CD14-positive monocyte (primary cell): ENCODE data around the gene PRR36. TPM values are rescaled to one million over a fixed set of nuclear protein-coding genes. Genes with fewer than 3 reads are reported as not detected.

Source experiments
- DNase-seq, 3 donors: peaks; one replicate each; pipeline ENCODE4 v3.0.0-alpha.2; 2011 to 2022
- H2AFZ ChIP-seq: 2 replicates; pipeline ENCODE4 v1.6.0; 2012; ENCODE audit warnings: mild to moderate bottlenecking, low read depth, low read length, inconsistent platforms; ENCODE audit not compliant: insufficient read depth, poor library complexity, severe bottlenecking
- H3K27ac ChIP-seq, 2 donors: 1 replicate in 1 of 2; 2 replicates in 1 of 2; pipeline ENCODE4 v1.5.1; 2012 to 2013; ENCODE audit warnings: low read length in 2 of 2, control low read depth in 1 of 2, inconsistent platforms in 1 of 2, low read depth in 1 of 2, mild to moderate bottlenecking in 1 of 2
- H3K27me3 ChIP-seq, 2 donors: one replicate each; pipeline versions ENCODE4 v1.6.0 to v1.6.1; 2011 to 2013; ENCODE audit warnings: low read length in 2 of 2; ENCODE audit not compliant: control insufficient read depth in 2 of 2, insufficient read depth in 2 of 2
- H3K36me3 ChIP-seq, 2 donors: replicated peaks in 1 of 2; 1 replicate in 1 of 2; 2 replicates in 1 of 2; pipeline versions ENCODE4 v1.5.1 to v1.6.1; 2012 to 2013; ENCODE audit warnings: low read length in 2 of 2, control low read depth in 1 of 2, inconsistent platforms in 1 of 2, mild to moderate bottlenecking in 1 of 2; ENCODE audit not compliant: insufficient read depth in 2 of 2, control insufficient read depth in 1 of 2
- H3K4me1 ChIP-seq, 2 donors: 1 replicate in 1 of 2; 2 replicates in 1 of 2; pipeline versions ENCODE4 v1.5.1 to v1.6.1; 2012 to 2013; ENCODE audit warnings: low read length in 2 of 2, control low read depth in 1 of 2, inconsistent platforms in 1 of 2, mild to moderate bottlenecking in 1 of 2, moderate library complexity in 1 of 2; ENCODE audit not compliant: insufficient read depth in 2 of 2, control insufficient read depth in 1 of 2
- H3K4me2 ChIP-seq: replicated peaks from 2 replicates; pipeline ENCODE3; 2012; ENCODE audit warnings: low read length, moderate library complexity, mild to moderate bottlenecking; ENCODE audit not compliant: poor library complexity, severe bottlenecking; ENCODE audit errors: extremely low read depth
- H3K4me3 ChIP-seq, 3 experiments: fragments of 200-600 bp in 1 of 3; sonication (generic) in 1 of 3; replicated peaks in 1 of 3; 1 replicate in 2 of 3; 2 replicates in 1 of 3; pipeline ENCODE4 v1.5.1; 2011 to 2013; ENCODE audit warnings: low read length in 3 of 3, mild to moderate bottlenecking in 3 of 3, control low read depth in 2 of 3, low read depth in 2 of 3, inconsistent platforms in 1 of 3, moderate library complexity in 1 of 3
- H3K79me2 ChIP-seq: 2 replicates; pipeline ENCODE4 v1.6.0; 2012; ENCODE audit warnings: mild to moderate bottlenecking, control low read depth, inconsistent platforms, low read length, moderate library complexity; ENCODE audit not compliant: insufficient read depth
- H3K9ac ChIP-seq: 2 replicates; pipeline ENCODE4 v1.6.0; 2017; ENCODE audit warnings: low read length, mild to moderate bottlenecking; ENCODE audit not compliant: insufficient read depth, poor library complexity, severe bottlenecking
- H3K9me3 ChIP-seq, 2 donors: replicated peaks in 1 of 2; 1 replicate in 1 of 2; 2 replicates in 1 of 2; pipeline versions ENCODE4 v1.5.1 to v1.6.1; 2012 to 2013; ENCODE audit warnings: low read length in 2 of 2, control low read depth in 1 of 2; ENCODE audit not compliant: control insufficient read depth in 1 of 2, insufficient read depth in 1 of 2
- H4K20me1 ChIP-seq: 2 replicates; pipeline ENCODE4 v1.6.0; 2012; ENCODE audit warnings: mild to moderate bottlenecking, low read length, control low read depth, moderate library complexity; ENCODE audit not compliant: insufficient read depth
- H3K27ac Mint-ChIP-seq, 7 donors: one replicate each; pipeline ENCODE4 v1.8.0; 2020; ENCODE audit warnings: mild to moderate bottlenecking in 7 of 7, mixed read lengths in 7 of 7, moderate library complexity in 6 of 7, inconsistent platforms in 2 of 7
- H3K27me3 Mint-ChIP-seq, 3 donors: one replicate each; pipeline ENCODE4 v1.8.0; 2021 to 2022; ENCODE audit warnings: low read depth in 3 of 3, mild to moderate bottlenecking in 3 of 3, mixed read lengths in 3 of 3, moderate library complexity in 3 of 3, inconsistent platforms in 1 of 3
- H3K36me3 Mint-ChIP-seq, 2 donors: one replicate each; pipeline ENCODE4 v1.8.0; 2020; ENCODE audit warnings: mixed read lengths in 2 of 2, inconsistent platforms in 1 of 2, mild to moderate bottlenecking in 1 of 2
- H3K4me1 Mint-ChIP-seq: one replicate; pipeline ENCODE4 v1.8.0; 2020; ENCODE audit warnings: mild to moderate bottlenecking, mixed read lengths
- H3K4me3 Mint-ChIP-seq, 2 donors: one replicate each; pipeline ENCODE4 v1.8.0; 2020; ENCODE audit warnings: mild to moderate bottlenecking in 2 of 2, mixed read lengths in 2 of 2, moderate library complexity in 1 of 2
- H3K9me3 Mint-ChIP-seq, 7 donors: one replicate each; pipeline ENCODE4 v1.8.0; 2020 to 2022; ENCODE audit warnings: mixed read lengths in 7 of 7, mild to moderate bottlenecking in 6 of 7, moderate library complexity in 6 of 7, inconsistent platforms in 2 of 7
- WGBS: methylation state at CpG from one replicate; pipeline ENCODE4 v1.1.5; 2013; ENCODE audit warnings: missing lambda C conversion rate; ENCODE audit not compliant: insufficient coverage; 5-methylcytosine and 5-hydroxymethylcytosine counted together
- intact Hi-C, 2 donors: fragments of 100-400 bp; cut with micrococcal nuclease; formaldehyde crosslinking; loops; one replicate each; pipeline versions ENCODE4 v1.15.0 to v1.15.1; 2023
- polyA plus RNA-seq, 3 donors: library from polyadenylated mRNA; depleted of rRNA in 1 of 3; unstranded in 2 of 3; stranded (reverse) in 1 of 3; fragments of 300-500 nt in 2 of 3; fragments of >200 nt in 1 of 3; fragmentation: Illumina TruSeq in 2 of 3; gene quantifications; 1 replicate in 2 of 3; 2 replicates in 1 of 3; pipeline ENCODE4 v1.2.3, GENCODE V29; 2012 to 2021
- TF ChIP-seq, protein P1 (sequence below): fragments of 200-600 bp; IDR thresholded peaks from one replicate; pipeline ENCODE4 v1.8.0; 2022; ENCODE audit warnings: antibody characterized with exemption, mild to moderate bottlenecking

The PRR36 gene
- polyA plus RNA-seq, 3 donors: not detected

- Histone ChIP-seq H3K4me1 (peaks cover 15 to 22% of the 10 kb centered on the region in 2 donors), H2AFZ (peak within 1 kb of the TSS; percentile 71), H3K4me3 (peak within 1 kb of the TSS; percentile 41 to 68 (median 57)), H3K4me2 (peak within 1 kb of the TSS; percentile 81), H4K20me1 (no peaks in the 10 kb centered on the region), H3K27ac (peak within 1 kb of the TSS; percentile 45 to 49), H3K36me3 (no peaks in the 10 kb centered on the region), H3K9ac (peak within 1 kb of the TSS; percentile 67), H3K27me3 (peaks cover 0 to 4% of the 10 kb centered on the region in 2 donors), H3K79me2 (peaks cover 5% of the 10 kb centered on the region), H3K9me3 (no peaks in the 10 kb centered on the region)
- 0% methylated on average over 35 of the region's 45 CpGs for WGBS
- peak within 1 kb of the TSS; percentile 81 to 84 for H3K4me3 Mint-ChIP-seq
- peaks cover 25% of the 10 kb centered on the region for H3K4me1 Mint-ChIP-seq
- peak within 1 kb of the TSS; percentile 83 to 97 (median 92) for H3K27ac Mint-ChIP-seq
- intact Hi-C loops: no loop called here
- peaks cover 0 to 2% (median 1%) of the 10 kb centered on the region in 7 donors for H3K9me3 Mint-ChIP-seq
- H3K36me3 Mint-ChIP-seq: no peaks in the 10 kb centered on the region
- H3K27me3 Mint-ChIP-seq: peaks cover 28 to 32% (median 28%) of the 10 kb centered on the region in 3 donors
- DNase-seq: peak; percentile 100
- TF ChIP-seq, protein P1, sequence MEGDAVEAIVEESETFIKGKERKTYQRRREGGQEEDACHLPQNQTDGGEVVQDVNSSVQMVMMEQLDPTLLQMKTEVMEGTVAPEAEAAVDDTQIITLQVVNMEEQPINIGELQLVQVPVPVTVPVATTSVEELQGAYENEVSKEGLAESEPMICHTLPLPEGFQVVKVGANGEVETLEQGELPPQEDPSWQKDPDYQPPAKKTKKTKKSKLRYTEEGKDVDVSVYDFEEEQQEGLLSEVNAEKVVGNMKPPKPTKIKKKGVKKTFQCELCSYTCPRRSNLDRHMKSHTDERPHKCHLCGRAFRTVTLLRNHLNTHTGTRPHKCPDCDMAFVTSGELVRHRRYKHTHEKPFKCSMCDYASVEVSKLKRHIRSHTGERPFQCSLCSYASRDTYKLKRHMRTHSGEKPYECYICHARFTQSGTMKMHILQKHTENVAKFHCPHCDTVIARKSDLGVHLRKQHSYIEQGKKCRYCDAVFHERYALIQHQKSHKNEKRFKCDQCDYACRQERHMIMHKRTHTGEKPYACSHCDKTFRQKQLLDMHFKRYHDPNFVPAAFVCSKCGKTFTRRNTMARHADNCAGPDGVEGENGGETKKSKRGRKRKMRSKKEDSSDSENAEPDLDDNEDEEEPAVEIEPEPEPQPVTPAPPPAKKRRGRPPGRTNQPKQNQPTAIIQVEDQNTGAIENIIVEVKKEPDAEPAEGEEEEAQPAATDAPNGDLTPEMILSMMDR: no peak
Measured at GRCh38 chr19:7829561-7830271, 44.5 kb downstream of the PRR36 start, which contains the start of gene EVI5L. Gene EVI5L, plus strand, starts transcription at chr19:7830218. Its CDS starts 16,325 bp downstream, at chr19:7846543.

DNA sequence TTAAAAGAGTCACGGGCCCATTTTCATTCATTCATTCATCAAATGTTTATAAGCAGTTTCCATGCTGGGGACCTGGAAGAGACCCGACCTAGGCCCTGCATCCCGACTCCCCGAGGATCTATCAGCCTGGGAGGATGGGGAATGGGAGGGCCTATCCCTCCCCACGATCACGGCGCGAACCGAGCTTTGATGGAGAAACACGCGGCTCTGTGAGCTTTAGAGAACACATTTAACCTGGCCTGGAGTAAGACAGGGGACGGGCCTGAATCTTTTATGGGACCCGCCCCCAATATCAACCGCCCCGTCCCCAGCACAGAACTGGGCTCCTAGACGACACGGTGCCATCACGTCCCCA lies 45.0 kb downstream of the PRR36 start:
- H3K4me1 Mint-ChIP-seq: peaks cover 25% of the 10 kb centered on the region
- Histone ChIP-seq H3K79me2 (peaks cover 5% of the 10 kb centered on the region), H2AFZ (peak overlapping the region; percentile 71), H3K27ac (peak overlapping the region; percentile 45 to 49), H3K4me1 (peaks cover 15 to 22% of the 10 kb centered on the region in 2 donors), H3K4me3 (peak overlapping the region; percentile 19 to 68 (median 32)), H3K36me3 (no peaks in the 10 kb centered on the region), H4K20me1 (no peaks in the 10 kb centered on the region), H3K4me2 (peak overlapping the region; percentile 81), H3K27me3 (peaks cover 0 to 4% of the 10 kb centered on the region in 2 donors), H3K9me3 (no peaks in the 10 kb centered on the region), H3K9ac (no peak overlapping the region)
- H3K4me3 Mint-ChIP-seq: peak overlapping the region; percentile 81 to 84
- DNase-seq: no peak
- H3K36me3 Mint-ChIP-seq: no peaks in the 10 kb centered on the region
- H3K27me3 Mint-ChIP-seq: peaks cover 30 to 34% (median 30%) of the 10 kb centered on the region in 3 donors
- intact Hi-C loops: no loop called here
- WGBS: 9% methylated on average over 14 of the region's 18 CpGs
- TF ChIP-seq, protein P1: no peak
- H3K9me3 Mint-ChIP-seq: peaks cover 0 to 2% (median 1%) of the 10 kb centered on the region in 7 donors
- peak overlapping the region; percentile 83 to 97 (median 92) for H3K27ac Mint-ChIP-seq
